Keratinocyte (primary cell): Measurements from ENCODE around the gene CFAP299. TPM values are rescaled to one million over a fixed set of nuclear protein-coding genes. Genes with fewer than 3 reads are reported as not detected.

Experiments used
- DNase-seq: peaks from one replicate; pipeline ENCODE4 v3.0.0-alpha.2; 2011; ENCODE audit warnings: low read depth, missing footprints, low spot score
- FAIRE-seq: peaks from 2 replicates; lab custom pipeline; 2011; peaks lifted over from hg19 to GRCh38; lab: Jason Lieb, UNC
- H2AFZ ChIP-seq: 2 replicates; pipeline ENCODE4 v1.6.0; 2012; ENCODE audit warnings: low read length, control low read depth, inconsistent platforms; ENCODE audit not compliant: control insufficient read depth
- H3K27ac ChIP-seq: 2 replicates; pipeline ENCODE4 v1.5.1; 2011; ENCODE audit warnings: low read length; ENCODE audit not compliant: control insufficient read depth, insufficient read depth
- H3K27me3 ChIP-seq: 3 replicates; pipeline ENCODE4 v1.6.0; 2011; ENCODE audit warnings: low read length; ENCODE audit not compliant: control insufficient read depth, insufficient read depth; ENCODE audit errors: extremely low read depth
- H3K36me3 ChIP-seq, 2 experiments: 2 replicates in 1 of 2; 3 replicates in 1 of 2; pipeline ENCODE4 v1.5.1; 2011; ENCODE audit warnings: low read length in 2 of 2, mild to moderate bottlenecking in 1 of 2; ENCODE audit not compliant: control insufficient read depth in 2 of 2, insufficient read depth in 2 of 2; ENCODE audit errors: extremely low read depth in 1 of 2
- H3K4me1 ChIP-seq: 3 replicates; pipeline ENCODE4 v1.5.1; 2011; ENCODE audit warnings: low read length; ENCODE audit not compliant: control insufficient read depth, insufficient read depth; ENCODE audit errors: extremely low read depth
- H3K4me2 ChIP-seq: 3 replicates; pipeline ENCODE4 v1.6.0; 2011; ENCODE audit warnings: low read depth, low read length; ENCODE audit not compliant: control insufficient read depth, insufficient read depth; ENCODE audit errors: extremely low read depth
- H3K4me3 ChIP-seq, 3 experiments: fragments of 200-600 bp in 1 of 3; sonication (generic) in 1 of 3; 2 replicates in 2 of 3; 3 replicates in 1 of 3; pipeline ENCODE4 v1.5.1; 2011 to 2016; ENCODE audit warnings: low read length in 3 of 3, mild to moderate bottlenecking in 3 of 3, control low read depth in 2 of 3, inconsistent platforms in 1 of 3, low read depth in 1 of 3, mixed read lengths in 1 of 3, mixed run types in 1 of 3, moderate library complexity in 1 of 3; ENCODE audit not compliant: control insufficient read depth in 2 of 3, insufficient read depth in 2 of 3; ENCODE audit errors: extremely low read depth in 1 of 3
- H3K79me2 ChIP-seq: 2 replicates; pipeline ENCODE4 v1.6.0; 2012; ENCODE audit warnings: low read length; ENCODE audit not compliant: control insufficient read depth, insufficient read depth
- H3K9ac ChIP-seq: 3 replicates; pipeline ENCODE4 v1.6.0; 2011; ENCODE audit warnings: low read length; ENCODE audit not compliant: control insufficient read depth, insufficient read depth; ENCODE audit errors: extremely low read depth
- H3K9me1 ChIP-seq: 3 replicates; pipeline ENCODE4 v1.6.0; 2011; ENCODE audit warnings: low read length; ENCODE audit not compliant: control insufficient read depth, insufficient read depth; ENCODE audit errors: extremely low read depth
- H3K9me3 ChIP-seq: 2 replicates; pipeline ENCODE4 v1.5.1; 2012; ENCODE audit warnings: low read depth, low read length; ENCODE audit not compliant: control insufficient read depth
- H4K20me1 ChIP-seq: 3 replicates; pipeline ENCODE4 v1.6.0; 2011; ENCODE audit warnings: low read length; ENCODE audit not compliant: control insufficient read depth, insufficient read depth; ENCODE audit errors: extremely low read depth
- EZH2 ChIP-seq: IDR thresholded peaks from one replicate; pipeline ENCODE4 v1.6.1; 2012; ENCODE audit warnings: inconsistent platforms, mild to moderate bottlenecking, low read length, moderate library complexity
- dilution Hi-C: fragments of 300-500 bp; cut with MboI; formaldehyde crosslinking; loops from one replicate; pipeline ENCODE4 v1.7.0; 2020; ENCODE audit warnings: low sequenced_read_pairs; ENCODE audit not compliant: extremely low pct_ligation_motif_present
- polyA plus RNA-seq, 5 experiments: library from polyadenylated mRNA; depleted of rRNA in 3 of 5; stranded (reverse) in 3 of 5; stranded (forward) in 1 of 5; unstranded in 1 of 5; fragments of >200 nt; gene quantifications; 1 replicate in 1 of 5; 2 replicates in 3 of 5; 3 replicates in 1 of 5; pipeline versions ENCODE4 v1.2.1 to v1.2.3, GENCODE V29; 2011 to 2012; ENCODE audit warnings: missing spikeins in 2 of 5, low read depth in 1 of 5, low replicate concordance in 1 of 5
- TF ChIP-seq, protein P1 (sequence below), 3 experiments: IDR thresholded peaks in 1 of 3; conservative IDR thresholded peaks in 1 of 3; optimal IDR thresholded peaks in 1 of 3; 2 replicates in 2 of 3; 3 replicates in 1 of 3; pipeline versions ENCODE3 to v1.5.1; 2011; ENCODE audit warnings: low read length in 3 of 3, mild to moderate bottlenecking in 3 of 3, moderate library complexity in 2 of 3, control low read depth in 1 of 3, inconsistent platforms in 1 of 3; ENCODE audit not compliant: insufficient read depth in 2 of 3; ENCODE audit errors: extremely low read depth in 1 of 3

CFAP299 gene
- polyA plus RNA-seq, 1 donor (not counting 4 experiments of a cell fraction or from before 2014, with no cell fraction given) = 0.14 TPM

GRCh38 chr4:80967346-80967745 lies 631.8 kb downstream of the CFAP299 start:
- DNase-seq (no peak), FAIRE-seq (no peak)
- Histone ChIP-seq H3K4me1 (peaks cover 8% of the 10 kb centered on the region), H3K79me2 (no peaks in the 10 kb centered on the region), H4K20me1 (no peaks in the 10 kb centered on the region), H3K9me1 (no peaks in the 10 kb centered on the region), H2AFZ (no peak overlapping the region), H3K9ac (no peak overlapping the region), H3K4me2 (no peak overlapping the region), H3K27me3 (no peaks in the 10 kb centered on the region), H3K4me3 (no peak overlapping the region), H3K27ac (no peak overlapping the region), H3K9me3 (no peaks in the 10 kb centered on the region), H3K36me3 (no peaks in the 10 kb centered on the region)
- dilution Hi-C loops = no loop called here
- no peak for TF ChIP-seq EZH2
- TF ChIP-seq, protein P1, sequence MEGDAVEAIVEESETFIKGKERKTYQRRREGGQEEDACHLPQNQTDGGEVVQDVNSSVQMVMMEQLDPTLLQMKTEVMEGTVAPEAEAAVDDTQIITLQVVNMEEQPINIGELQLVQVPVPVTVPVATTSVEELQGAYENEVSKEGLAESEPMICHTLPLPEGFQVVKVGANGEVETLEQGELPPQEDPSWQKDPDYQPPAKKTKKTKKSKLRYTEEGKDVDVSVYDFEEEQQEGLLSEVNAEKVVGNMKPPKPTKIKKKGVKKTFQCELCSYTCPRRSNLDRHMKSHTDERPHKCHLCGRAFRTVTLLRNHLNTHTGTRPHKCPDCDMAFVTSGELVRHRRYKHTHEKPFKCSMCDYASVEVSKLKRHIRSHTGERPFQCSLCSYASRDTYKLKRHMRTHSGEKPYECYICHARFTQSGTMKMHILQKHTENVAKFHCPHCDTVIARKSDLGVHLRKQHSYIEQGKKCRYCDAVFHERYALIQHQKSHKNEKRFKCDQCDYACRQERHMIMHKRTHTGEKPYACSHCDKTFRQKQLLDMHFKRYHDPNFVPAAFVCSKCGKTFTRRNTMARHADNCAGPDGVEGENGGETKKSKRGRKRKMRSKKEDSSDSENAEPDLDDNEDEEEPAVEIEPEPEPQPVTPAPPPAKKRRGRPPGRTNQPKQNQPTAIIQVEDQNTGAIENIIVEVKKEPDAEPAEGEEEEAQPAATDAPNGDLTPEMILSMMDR (optimal IDR thresholded peaks at IDR 0.05 in 1 of 3, IDR thresholded peaks at IDR 0.05 in 1 of 3, conservative IDR thresholded peaks at IDR 0.05 in 1 of 3; ENCODE audit: extremely low read depth in 1 of 3, insufficient read depth in 2 of 3, low read length in 3 of 3) = no peak

DNA sequence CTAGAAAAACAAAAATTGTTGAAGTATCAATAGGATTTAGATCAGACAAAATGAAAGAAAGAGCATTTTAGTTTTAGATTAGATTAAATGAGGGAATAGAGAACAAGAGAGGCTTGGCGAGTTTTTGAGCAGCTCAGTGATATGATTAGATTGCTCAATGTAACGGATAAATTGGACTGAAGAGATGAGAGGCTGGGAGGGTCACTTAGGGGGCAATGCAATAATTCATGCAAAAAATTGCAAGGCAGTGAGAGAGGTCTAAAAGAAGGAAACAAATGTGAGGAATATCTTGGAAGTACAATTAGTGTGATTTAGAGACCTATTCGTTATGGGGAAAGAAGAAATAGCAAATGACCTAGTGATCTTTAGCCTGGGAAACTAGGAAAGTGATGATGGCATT lies 644.7 kb downstream of the CFAP299 start:
- no peaks in the 10 kb centered on the region for H3K27me3 ChIP-seq
- H3K27ac ChIP-seq = no peak overlapping the region
- no peaks in the 10 kb centered on the region for H3K4me1 ChIP-seq
- H3K9me1 ChIP-seq = no peaks in the 10 kb centered on the region
- DNase-seq (no peak), FAIRE-seq (no peak)
- dilution Hi-C loops = no loop called here
- H2AFZ ChIP-seq = no peak overlapping the region
- no peaks in the 10 kb centered on the region for H4K20me1 ChIP-seq
- TF ChIP-seq, protein P1 (optimal IDR thresholded peaks at IDR 0.05 in 1 of 3, IDR thresholded peaks at IDR 0.05 in 1 of 3, conservative IDR thresholded peaks at IDR 0.05 in 1 of 3; ENCODE audit: extremely low read depth in 1 of 3, insufficient read depth in 2 of 3, low read length in 3 of 3) = no peak
- no peak for TF ChIP-seq EZH2
- H3K9ac ChIP-seq = no peak overlapping the region
- no peak overlapping the region for H3K4me2 ChIP-seq
- no peaks in the 10 kb centered on the region for H3K79me2 ChIP-seq
- no peaks in the 10 kb centered on the region for H3K9me3 ChIP-seq
- H3K36me3 ChIP-seq = no peaks in the 10 kb centered on the region
- no peak overlapping the region for H3K4me3 ChIP-seq
